GM19351 (cell line): Measurements from ENCODE around the gene PIK3IP1.

Source experiments
- ATAC-seq: cut with Tn5 transposase; IDR thresholded peaks from one replicate; pipeline ENCODE4 v1.9.1; 2021; ENCODE audit warnings: mild to moderate bottlenecking, moderate library complexity; ENCODE audit not compliant: unreplicated experiment

The PIK3IP1 gene

GRCh38 chr22:31279821-31280505 is 12.3 kb downstream of the PIK3IP1 start:
- no peak for ATAC-seq

GRCh38 chr22:31279327-31279669 is 13.0 kb downstream of the PIK3IP1 start:
- no peak for ATAC-seq

- no peak for ATAC-seq
Measured at GRCh38 chr22:31278626-31279326, 13.5 kb downstream of the PIK3IP1 start.

DNA sequence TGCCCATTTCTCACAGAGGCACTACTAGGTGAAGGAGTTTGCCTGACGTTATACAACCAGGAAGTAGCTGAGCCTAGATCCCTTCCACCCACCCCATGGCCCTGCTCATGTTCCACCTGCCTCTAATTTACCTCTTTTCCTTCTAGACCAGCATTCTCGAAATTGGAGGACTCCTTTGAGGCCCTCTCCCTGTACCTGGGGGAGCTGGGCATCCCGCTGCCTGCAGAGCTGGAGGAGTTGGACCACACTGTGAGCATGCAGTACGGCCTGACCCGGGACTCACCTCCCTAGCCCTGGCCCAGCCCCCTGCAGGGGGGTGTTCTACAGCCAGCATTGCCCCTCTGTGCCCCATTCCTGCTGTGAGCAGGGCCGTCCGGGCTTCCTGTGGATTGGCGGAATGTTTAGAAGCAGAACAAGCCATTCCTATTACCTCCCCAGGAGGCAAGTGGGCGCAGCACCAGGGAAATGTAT is 14.1 kb downstream of the PIK3IP1 start:
- no peak for ATAC-seq

GRCh38 chr22:31277741-31278140 is 14.5 kb downstream of the PIK3IP1 start:
- no peak for ATAC-seq

DNA sequence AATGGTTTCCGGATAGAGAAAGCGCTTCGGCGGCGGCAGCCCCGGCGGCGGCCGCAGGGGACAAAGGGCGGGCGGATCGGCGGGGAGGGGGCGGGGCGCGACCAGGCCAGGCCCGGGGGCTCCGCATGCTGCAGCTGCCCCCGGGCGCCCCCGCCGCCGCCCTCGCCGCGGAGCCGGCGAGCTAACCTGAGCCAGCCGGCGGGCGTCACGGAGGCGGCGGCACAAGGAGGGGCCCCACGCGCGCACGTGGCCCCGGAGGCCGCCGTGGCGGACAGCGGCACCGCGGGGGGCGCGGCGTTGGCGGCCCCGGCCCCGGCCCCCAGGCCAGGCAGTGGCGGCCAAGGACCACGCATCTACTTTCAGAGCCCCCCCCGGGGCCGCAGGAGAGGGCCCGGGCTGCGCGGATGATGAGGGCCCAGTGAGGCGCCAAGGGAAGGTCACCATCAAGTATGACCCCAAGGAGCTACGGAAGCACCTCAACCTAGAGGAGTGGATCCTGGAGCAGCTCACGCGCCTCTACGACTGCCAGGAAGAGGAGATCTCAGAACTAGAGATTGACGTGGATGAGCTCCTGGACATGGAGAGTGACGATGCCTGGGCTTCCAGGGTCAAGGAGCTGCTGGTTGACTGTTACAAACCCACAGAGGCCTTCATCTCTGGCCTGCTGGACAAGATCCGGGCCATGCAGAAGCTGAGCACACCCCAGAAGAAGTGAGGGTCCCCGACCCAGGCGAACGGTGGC is 15.7 kb downstream of the PIK3IP1 start:
- no peak for ATAC-seq

DNA sequence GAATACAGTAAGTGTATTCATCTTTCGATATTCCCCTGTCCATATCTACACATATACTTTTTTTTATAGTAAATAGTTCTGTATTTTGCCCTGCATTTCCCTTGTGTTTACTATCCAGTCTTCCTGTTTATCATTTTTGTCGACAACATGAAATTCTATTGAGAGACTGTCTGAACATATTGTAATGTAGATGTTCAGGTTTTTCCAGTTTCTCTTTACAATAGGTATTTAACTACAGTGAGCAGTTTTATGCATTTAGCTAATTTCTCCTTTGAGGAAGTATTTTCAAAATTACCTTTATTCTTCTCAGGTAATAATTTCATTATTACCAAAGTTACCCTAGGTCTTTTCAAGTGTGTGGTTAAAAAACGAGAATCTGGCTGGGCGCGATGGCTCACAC is 16.7 kb downstream of the PIK3IP1 start:
- no peak for ATAC-seq

- ATAC-seq = no peak
Measured at GRCh38 chr22:31275018-31275417, 17.3 kb downstream of the PIK3IP1 start.

DNA sequence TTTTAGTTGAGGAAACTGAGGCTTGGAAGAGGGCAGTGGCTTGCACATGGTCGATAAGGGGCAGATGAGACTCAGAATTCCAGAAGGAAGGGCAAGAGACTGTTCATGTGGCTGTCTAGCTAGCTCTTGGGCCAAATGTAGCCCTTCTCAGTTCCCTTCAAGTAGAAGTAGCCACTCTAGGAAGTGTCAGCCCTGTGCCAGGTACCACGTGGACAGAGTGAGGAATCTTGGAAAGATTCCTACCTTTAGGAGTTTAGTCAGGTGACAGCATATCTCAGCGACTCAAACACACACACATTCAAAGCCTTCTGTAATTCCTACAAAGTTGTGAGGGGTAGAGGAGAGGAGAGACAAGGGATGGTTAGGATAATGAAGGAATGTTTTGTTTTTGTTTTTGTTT is 18.3 kb downstream of the PIK3IP1 start:
- ATAC-seq = no peak

DNA sequence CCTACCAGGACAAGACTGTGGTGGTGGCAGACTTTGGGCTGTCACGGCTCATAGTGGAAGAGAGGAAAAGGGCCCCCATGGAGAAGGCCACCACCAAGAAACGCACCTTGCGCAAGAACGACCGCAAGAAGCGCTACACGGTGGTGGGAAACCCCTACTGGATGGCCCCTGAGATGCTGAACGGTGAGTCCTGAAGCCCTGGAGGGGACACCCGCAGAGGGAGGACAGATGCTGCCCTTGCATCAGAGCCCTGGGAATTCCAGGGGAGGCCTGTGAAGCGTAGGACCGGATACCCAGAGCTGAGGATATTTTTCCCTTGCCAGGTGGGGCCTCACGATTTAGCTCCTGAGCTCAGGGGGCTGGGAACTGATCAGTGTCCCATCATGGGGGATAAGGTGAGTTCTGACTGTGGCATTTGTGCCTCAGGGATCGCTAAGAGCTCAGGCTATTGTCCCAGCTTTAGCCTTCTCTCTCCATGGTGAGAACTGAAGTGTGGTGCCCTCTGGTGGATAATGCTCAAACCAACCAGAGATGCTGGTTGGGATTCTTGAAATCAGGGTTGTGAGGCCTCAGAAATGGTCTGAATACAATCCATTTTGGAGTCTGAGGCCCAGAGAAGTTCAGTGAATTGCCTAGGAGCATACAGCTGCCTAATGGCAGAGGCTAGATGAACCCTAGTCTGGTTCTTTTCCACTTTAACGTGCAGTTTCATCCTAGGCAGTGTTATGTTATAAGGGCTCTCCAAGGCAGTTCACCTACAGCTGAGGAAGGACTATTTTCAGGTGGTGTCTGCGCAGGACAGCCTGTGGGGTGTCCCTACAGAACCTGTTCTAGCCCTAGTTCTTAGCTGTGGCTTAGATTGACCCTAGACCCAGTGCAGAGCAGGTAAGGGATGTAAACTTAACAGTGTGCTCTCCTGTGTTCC is 19.5 kb downstream of the PIK3IP1 start:
- no peak for ATAC-seq

DNA sequence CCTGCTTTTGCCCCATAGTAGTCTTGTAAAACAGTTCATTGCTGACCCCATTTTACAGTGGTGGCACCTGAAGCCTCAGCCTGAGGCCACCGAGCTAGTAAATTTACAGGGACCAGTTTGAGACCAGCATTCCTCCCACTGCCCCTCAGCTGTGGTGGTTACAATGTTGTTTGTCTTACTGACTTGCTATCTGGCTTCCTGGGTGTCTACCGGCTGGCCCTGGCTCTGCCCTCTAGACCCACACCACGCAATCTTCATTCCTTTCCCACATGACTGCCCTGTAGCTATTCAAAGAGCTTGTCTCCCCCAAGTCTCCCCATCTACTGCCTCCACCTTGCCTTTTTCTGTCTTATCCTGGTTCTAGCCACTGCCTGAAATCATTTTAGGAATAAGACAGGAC is 20.8 kb downstream of the PIK3IP1 start:
- no peak for ATAC-seq

DNA sequence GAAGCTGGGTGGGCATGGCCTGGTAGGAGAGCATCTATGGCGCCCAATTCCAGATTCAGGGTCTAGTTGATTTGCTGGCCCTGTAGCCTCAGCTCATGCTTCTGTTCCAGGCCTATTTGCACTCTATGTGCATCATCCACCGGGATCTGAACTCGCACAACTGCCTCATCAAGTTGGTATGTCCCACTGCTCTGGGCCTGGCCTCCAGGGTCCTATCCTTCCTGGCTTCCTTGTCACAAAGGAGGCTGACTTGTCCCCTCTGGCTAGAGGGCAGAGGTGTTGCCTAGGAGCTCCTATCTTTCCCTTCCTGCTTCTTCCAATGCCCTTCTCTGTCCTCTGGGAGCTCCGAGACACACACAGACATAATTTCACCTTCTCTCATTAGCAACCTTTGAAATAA is 21.3 kb downstream of the PIK3IP1 start:
- ATAC-seq = no peak

DNA sequence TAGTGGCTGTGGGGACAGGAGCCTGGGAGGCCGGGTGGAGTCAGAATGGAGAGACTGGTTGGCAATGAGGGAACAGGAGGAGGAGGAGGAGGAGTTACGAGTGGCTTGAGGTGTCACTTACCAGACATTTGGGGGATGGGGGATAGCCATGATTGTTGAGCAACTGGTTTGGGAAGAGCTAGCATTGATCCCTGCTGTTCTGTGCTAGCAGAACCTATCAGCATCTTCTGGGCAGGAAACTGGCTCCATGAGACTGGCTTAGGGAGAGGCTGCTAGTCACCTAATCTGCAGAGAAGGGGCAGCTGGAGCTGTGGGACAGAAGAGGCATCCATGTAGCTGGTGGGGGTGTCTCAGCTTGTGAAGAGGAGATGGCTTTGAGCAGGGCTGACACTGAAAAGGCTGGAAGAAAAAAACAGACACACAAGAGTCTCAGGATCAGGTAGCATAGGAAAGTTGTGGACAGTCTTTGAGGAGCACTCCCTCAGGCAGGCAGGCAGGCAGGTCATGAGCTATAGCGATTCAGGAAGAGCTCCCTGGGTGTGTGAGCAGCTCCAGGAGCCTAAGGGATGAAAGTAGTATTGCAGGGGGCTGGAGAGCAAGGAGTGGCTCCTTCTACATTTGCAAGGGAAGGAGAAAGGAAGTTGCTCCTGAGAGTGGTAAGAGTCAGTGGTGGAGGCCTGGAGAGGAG is 22.3 kb downstream of the PIK3IP1 start:
- no peak for ATAC-seq

DNA sequence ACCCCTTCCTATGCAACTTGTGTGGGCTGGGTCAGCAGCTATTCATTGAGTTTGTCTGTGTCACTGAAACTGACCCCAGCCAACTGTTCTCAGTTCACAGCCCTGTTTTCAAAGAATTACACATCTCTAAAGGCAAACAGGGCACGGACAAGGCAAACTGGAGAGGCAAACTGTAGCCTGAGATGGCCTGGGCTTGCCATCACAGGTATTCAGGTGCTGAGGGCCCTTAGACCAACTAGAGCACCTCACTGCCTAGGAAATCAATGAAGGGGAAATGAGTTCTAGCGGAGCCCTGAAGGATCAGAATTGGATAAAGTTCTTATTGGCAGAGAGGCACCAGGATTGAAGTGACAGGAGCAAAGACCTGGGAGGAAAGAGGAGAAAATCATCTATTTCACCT is 24.0 kb downstream of the PIK3IP1 start:
- no peak for ATAC-seq

DNA sequence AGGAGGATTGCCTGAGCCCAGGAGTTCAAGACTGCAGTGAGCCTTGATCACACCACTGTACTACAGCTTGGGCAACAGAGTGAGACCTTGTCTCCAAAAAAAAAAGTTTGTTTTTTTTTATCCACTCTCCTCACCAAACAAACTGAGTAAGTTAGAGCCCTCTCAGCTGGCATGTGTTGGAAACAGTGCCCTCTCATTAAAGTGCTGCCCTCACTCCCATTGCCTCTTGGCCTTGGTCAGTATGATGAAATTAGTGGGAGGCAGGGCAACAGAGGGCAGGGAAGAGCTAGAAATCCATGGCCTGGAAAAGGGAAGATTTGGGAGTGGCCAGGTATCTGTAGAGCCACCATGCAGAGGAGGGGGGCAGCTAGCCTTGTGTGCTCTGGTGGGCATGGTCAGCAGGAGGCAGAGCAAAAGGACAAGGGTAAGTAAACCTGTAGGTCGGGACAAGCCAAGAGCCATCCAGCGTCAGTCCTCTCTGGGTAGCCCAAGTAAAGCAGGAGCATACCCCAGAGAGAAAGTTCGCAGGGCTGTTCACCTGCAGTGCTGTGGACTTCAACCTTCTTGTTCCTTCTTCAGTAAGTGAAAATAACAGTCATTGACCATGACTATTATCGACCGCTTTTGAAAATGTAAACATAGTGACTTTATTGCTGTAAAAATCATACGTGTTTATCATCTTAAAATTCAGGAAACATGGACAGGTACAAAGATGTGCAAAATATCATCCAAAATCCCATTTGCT is 28.2 kb downstream of the PIK3IP1 start:
- ATAC-seq = no peak

DNA sequence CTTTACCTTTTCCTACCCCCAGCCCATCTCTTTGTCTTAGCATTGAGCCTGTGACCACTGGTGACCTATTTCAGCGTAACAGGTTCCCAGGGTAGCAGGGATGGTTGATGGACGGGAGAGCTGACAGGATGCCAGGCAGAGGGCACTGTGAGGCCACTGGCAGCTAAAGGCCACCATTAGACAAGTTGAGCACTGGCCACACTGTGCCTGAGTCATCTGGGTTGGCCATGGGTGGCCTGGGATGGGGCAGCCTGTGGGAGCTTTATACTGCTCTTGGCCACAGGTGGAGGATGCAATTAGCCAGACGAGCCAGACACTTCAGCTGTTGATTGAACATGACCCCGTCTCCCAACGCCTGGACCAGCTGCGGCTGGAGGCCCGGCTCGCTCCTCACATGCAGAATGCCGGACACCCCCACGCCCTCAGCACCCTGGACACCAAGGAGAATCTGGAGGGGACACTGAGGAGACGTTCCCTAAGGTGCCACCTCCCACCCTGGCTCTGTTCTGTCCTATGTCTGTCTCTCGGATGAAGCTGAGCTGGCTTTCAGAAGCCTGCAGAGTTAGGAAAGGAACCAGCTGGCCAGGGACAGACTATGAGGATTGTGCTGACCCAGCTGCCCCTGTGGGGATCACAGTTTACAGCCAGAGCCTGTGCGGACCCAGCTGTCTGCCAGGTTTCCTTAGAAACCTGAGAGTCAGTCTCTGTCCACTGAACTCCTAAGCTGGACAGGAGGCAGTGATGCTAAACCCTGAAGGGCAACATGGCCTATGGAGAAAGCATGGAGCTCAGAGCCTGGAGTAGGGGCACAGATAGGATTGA is 29.8 kb downstream of the PIK3IP1 start:
- no peak for ATAC-seq

- no peak for ATAC-seq
Measured at GRCh38 chr22:31260474-31260856, 31.8 kb downstream of the PIK3IP1 start.

DNA sequence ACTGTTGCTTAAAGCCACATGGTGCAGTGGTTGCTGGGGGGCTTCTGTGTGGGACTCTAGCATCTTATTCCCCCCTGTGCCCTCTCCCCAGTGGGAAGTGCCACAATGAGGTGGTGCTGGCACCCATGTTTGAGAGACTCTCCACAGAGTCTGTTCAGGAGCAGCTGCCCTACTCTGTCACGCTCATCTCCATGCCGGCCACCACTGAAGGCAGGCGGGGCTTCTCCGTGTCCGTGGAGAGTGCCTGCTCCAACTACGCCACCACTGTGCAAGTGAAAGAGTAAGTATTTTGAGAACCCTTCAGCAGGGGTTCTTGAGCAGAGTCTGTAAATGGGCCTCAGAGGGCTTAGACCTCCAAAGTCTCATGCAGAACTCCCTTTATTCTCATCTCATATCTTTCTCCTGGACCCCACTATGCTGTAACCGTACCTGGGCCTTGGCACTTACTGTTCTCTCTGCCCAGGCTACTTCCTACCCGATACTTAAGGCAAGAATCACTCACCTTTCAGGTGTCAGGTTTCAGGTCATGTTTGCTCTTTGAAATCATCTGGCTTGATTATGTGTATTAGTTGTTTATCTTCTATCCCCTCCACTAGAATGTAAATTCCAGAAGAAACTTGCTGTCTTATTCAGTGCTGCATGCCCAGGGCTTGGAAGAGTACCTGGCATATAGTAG is 32.4 kb downstream of the PIK3IP1 start:
- no peak for ATAC-seq
